Measurements from ENCODE around the gene USP53. TPM values are rescaled to one million over a fixed set of nuclear protein-coding genes. Genes with fewer than 3 reads are reported as not detected.

USP53 gene
- total RNA-seq, 3 donors from 2014 or later (not counting 1 experiment from before 2014, with no cell fraction given) = 8.9 to 10.5 (median 9.3) TPM

DNA sequence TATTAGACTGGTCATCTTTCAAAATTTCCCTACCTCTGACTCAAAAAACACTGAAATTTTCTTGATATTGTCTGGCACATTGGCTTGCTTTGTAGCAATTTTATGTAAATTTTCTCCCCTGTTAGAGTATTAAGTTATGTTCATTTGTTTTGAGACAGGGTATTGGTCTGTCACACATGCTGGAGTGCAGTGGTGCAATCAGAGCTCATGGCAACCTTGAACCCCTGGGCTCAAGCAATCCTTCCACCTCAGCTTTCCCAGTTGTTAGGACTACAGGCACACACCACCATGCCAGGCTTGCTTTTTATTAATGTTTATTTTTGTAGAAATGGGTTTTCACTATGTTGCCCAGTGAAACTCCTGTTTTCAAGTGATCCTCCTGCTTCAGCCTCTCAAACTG lies 91.9 kb downstream of the USP53 start:
- no peaks in the 10 kb centered on the region for H3K27me3 ChIP-seq (ENCODE audit: control insufficient read depth, insufficient read depth, low read length)
- H3K4me1 ChIP-seq (ENCODE audit: control insufficient read depth, insufficient read depth, low read length) = peaks cover 8% of the 10 kb centered on the region
- Mint-ChIP-seq H3K27ac (no peak overlapping the region), H3K4me1 (peaks cover 14 to 15% of the 10 kb centered on the region in 2 donors), H3K36me3 (no peaks in the 10 kb centered on the region), H3K27me3 (ENCODE audit: low read depth in 2 of 2) (peaks cover 10 to 16% of the 10 kb centered on the region in 2 donors), H3K4me3 (no peak overlapping the region), H3K9me3 (no peaks in the 10 kb centered on the region)
- H3K27ac ChIP-seq (ENCODE audit: low read length) = no peak overlapping the region
- DNase-seq (no peak), ATAC-seq (no peak)
- no peak overlapping the region for H3K4me3 ChIP-seq (ENCODE audit: low read length)
- no peaks in the 10 kb centered on the region for H3K9me3 ChIP-seq (ENCODE audit: control insufficient read depth, insufficient read depth, low read length)
- no peaks in the 10 kb centered on the region for H3K36me3 ChIP-seq (ENCODE audit: control insufficient read depth, insufficient read depth, low read length)
- intact Hi-C loops (cut with micrococcal nuclease) = loop anchor here (10.0 kb wide), 1 partner anchor 1030 kb away; no protein-coding TSS in a partner anchor
- no peak for TF ChIP-seq CTCF (IDR thresholded peaks at IDR 0.05)

DNA sequence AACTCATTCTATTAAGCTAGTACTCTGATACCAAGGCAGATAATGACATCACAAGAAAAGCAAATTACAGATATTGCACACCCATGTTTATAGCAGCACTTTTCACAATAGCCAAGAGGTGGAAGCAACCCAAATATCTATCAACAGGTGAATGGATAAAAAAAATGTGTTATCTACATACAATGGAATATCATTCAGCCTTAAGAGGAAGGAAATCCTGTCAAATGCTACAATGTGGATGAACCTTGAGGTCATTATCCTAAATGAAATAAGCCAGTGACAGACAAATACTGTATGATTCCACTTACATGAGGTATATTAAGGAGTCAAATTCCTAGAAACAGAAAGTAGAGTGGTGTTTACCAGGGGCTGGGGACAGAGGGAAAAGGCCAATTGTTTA lies 95.1 kb downstream of the USP53 start:
- intact Hi-C loops (cut with micrococcal nuclease) = loop anchor here (10.0 kb wide), 1 partner anchor 1033 kb away; no protein-coding TSS in a partner anchor
- TF ChIP-seq CTCF (IDR thresholded peaks at IDR 0.05) = no peak
- no peak for ATAC-seq
- Mint-ChIP-seq H3K36me3 (no peaks in the 10 kb centered on the region), H3K4me3 (no peak overlapping the region), H3K27me3 (ENCODE audit: low read depth in 2 of 2) (peaks cover 16% of the 10 kb centered on the region in 2 donors), H3K9me3 (no peaks in the 10 kb centered on the region), H3K27ac (no peak overlapping the region), H3K4me1 (no peaks in the 10 kb centered on the region)
- Histone ChIP-seq H3K4me3 (ENCODE audit: low read length) (no peak overlapping the region), H3K36me3 (ENCODE audit: control insufficient read depth, insufficient read depth, low read length) (no peaks in the 10 kb centered on the region), H3K4me1 (ENCODE audit: control insufficient read depth, insufficient read depth, low read length) (no peaks in the 10 kb centered on the region), H3K9me3 (ENCODE audit: control insufficient read depth, insufficient read depth, low read length) (no peaks in the 10 kb centered on the region), H3K27me3 (ENCODE audit: control insufficient read depth, insufficient read depth, low read length) (no peaks in the 10 kb centered on the region), H3K27ac (ENCODE audit: low read length) (no peak overlapping the region)
- DNase-seq = no peak

GRCh38 chr4:119310826-119311225 lies 98.3 kb downstream of the USP53 start:
- no peaks in the 10 kb centered on the region for H3K4me1 Mint-ChIP-seq
- DNase-seq = no peak
- H3K9me3 ChIP-seq (ENCODE audit: control insufficient read depth, insufficient read depth, low read length) = no peaks in the 10 kb centered on the region
- no peaks in the 10 kb centered on the region for H3K36me3 ChIP-seq (ENCODE audit: control insufficient read depth, insufficient read depth, low read length)
- no peaks in the 10 kb centered on the region for H3K27me3 ChIP-seq (ENCODE audit: control insufficient read depth, insufficient read depth, low read length)
- H3K4me3 Mint-ChIP-seq = no peak overlapping the region
- H3K9me3 Mint-ChIP-seq = no peaks in the 10 kb centered on the region
- no peaks in the 10 kb centered on the region for H3K4me1 ChIP-seq (ENCODE audit: control insufficient read depth, insufficient read depth, low read length)
- no CpG with 5 or more reads among the region's 1 CpG for WGBS (ENCODE audit: insufficient coverage)
- intact Hi-C loops (cut with micrococcal nuclease) = no loop called here
- no peak for ATAC-seq
- peaks cover 21 to 32% of the 10 kb centered on the region in 2 donors for H3K27me3 Mint-ChIP-seq (ENCODE audit: low read depth in 2 of 2)
- no peaks in the 10 kb centered on the region for H3K36me3 Mint-ChIP-seq
- H3K27ac Mint-ChIP-seq = no peak overlapping the region
- TF ChIP-seq CTCF (IDR thresholded peaks at IDR 0.05) = no peak
- no peak overlapping the region for H3K4me3 ChIP-seq (ENCODE audit: low read length)
- no peak overlapping the region for H3K27ac ChIP-seq (ENCODE audit: low read length)

- H3K27ac Mint-ChIP-seq = no peak overlapping the region
- peaks cover 3% of the 10 kb centered on the region for H3K27me3 ChIP-seq (ENCODE audit: control insufficient read depth, insufficient read depth, low read length)
- H3K36me3 Mint-ChIP-seq = no peaks in the 10 kb centered on the region
- no peak for TF ChIP-seq CTCF (IDR thresholded peaks at IDR 0.05)
- H3K4me3 ChIP-seq (ENCODE audit: low read length) = no peak overlapping the region
- H3K4me1 ChIP-seq (ENCODE audit: control insufficient read depth, insufficient read depth, low read length) = no peaks in the 10 kb centered on the region
- H3K9me3 Mint-ChIP-seq = no peaks in the 10 kb centered on the region
- no peaks in the 10 kb centered on the region for H3K36me3 ChIP-seq (ENCODE audit: control insufficient read depth, insufficient read depth, low read length)
- H3K4me1 Mint-ChIP-seq = no peaks in the 10 kb centered on the region
- no peaks in the 10 kb centered on the region for H3K9me3 ChIP-seq (ENCODE audit: control insufficient read depth, insufficient read depth, low read length)
- no peak overlapping the region for H3K27ac ChIP-seq (ENCODE audit: low read length)
- no peak overlapping the region for H3K4me3 Mint-ChIP-seq
- intact Hi-C loops (cut with micrococcal nuclease) = no loop called here
- DNase-seq = no peak
- ATAC-seq = no peak
- peaks cover 28 to 32% of the 10 kb centered on the region in 2 donors for H3K27me3 Mint-ChIP-seq (ENCODE audit: low read depth in 2 of 2)
Observed at GRCh38 chr4:119313237-119313636, 100.7 kb downstream of the USP53 start.
